HUES6 (cell line): Measurements from ENCODE around the gene TMEM266.

ENCODE experiments used
- H3K27ac ChIP-seq: 2 replicates; pipeline ENCODE4 v1.7.0; 2013; ENCODE audit warnings: low read depth, mild to moderate bottlenecking, low read length, inconsistent platforms
- H3K27me3 ChIP-seq: 2 replicates; pipeline ENCODE4 v1.6.1; 2013; ENCODE audit warnings: low read length; ENCODE audit not compliant: control insufficient read depth, insufficient read depth
- H3K36me3 ChIP-seq: 2 replicates; pipeline ENCODE4 v1.6.1; 2013; ENCODE audit warnings: low read length; ENCODE audit not compliant: control insufficient read depth, insufficient read depth
- H3K4me1 ChIP-seq: 2 replicates; pipeline ENCODE4 v1.6.1; 2013; ENCODE audit warnings: low read length; ENCODE audit not compliant: control insufficient read depth, insufficient read depth
- H3K4me3 ChIP-seq: 2 replicates; pipeline ENCODE4 v1.5.1; 2013; ENCODE audit warnings: low read depth, low read length
- H3K9ac ChIP-seq: one replicate; pipeline ENCODE4 v1.6.1; 2013; ENCODE audit warnings: mild to moderate bottlenecking, low read length
- H3K9me3 ChIP-seq: 2 replicates; pipeline ENCODE4 v1.6.1; 2013; ENCODE audit warnings: low read depth, low read length; ENCODE audit not compliant: control insufficient read depth, insufficient read depth

Gene TMEM266

DNA sequence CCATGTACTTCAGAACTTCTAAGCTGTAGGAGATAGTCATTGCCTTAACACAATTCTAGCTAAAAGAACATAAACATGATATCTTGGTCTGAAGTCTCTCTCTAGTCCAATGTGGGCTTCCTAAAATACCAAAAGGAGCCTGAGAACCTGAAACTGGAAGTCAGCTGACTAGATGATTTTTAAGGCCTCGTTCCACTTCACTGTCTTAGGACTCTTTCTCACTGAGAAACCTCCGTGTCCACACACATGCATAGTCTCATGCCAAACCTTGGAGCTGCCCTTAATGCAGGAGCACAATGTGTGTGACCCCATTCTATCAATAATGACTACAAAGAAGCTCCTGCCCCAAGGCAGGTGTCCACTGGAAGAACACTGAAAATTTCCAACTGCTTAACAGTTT lies 163.7 kb downstream of the TMEM266 start:
- H3K4me3 ChIP-seq, result no peak overlapping the region
- peaks cover 14% of the 10 kb centered on the region for H3K36me3 ChIP-seq
- no peaks in the 10 kb centered on the region for H3K4me1 ChIP-seq
- 0 out of 2 replicates have a peak, but pooled peaks cover 3% of the 10 kb centered on the region for H3K9me3 ChIP-seq
- H3K27me3 ChIP-seq, result no peaks in the 10 kb centered on the region
- no peak overlapping the region for H3K9ac ChIP-seq
- no peak overlapping the region for H3K27ac ChIP-seq

DNA sequence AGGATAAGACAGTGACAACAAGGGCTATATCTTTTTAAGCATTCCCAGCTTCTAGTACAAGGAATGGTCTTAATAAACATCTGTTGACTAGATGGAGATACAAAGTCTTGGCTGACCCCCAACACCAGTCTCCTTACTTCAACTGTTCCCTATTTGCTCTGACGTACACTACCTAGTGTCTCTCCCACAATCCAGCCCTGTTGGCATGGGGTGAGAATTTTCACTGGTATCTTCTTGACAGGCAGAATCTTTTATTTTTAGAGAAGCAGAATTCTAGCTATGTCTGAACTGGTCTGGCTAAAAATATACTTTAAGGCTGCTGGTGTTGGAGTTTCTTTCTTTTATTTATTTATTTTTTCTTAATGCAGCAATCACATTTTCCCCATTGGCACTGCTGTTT lies 169.5 kb downstream of the TMEM266 start:
- Histone ChIP-seq H3K27me3 (no peaks in the 10 kb centered on the region), H3K27ac (no peak overlapping the region), H3K9me3 (no peaks in the 10 kb centered on the region), H3K36me3 (peaks cover 21% of the 10 kb centered on the region), H3K4me1 (0 out of 2 replicates have a peak, but pooled peaks cover under 1% of the 10 kb centered on the region), H3K4me3 (no peak overlapping the region), H3K9ac (no peak overlapping the region)

DNA sequence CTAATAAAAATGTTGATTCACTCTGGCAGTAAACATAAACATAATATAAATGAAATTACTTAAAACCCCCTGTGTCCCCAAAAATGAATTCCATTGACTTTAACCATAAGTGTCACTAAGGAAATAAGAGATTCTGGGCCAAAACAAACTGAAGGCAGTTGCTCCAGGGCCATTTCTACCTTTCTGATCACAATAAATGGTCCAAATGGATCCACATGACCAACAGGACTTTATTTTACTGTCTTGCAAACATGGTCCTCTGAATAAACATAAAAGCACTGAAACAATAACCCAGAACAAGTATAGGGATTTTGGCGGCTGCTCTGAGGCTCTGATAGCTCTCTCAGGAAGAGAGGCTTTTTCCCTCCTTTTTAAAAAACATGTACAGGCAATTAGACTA lies 174.1 kb downstream of the TMEM266 start:
- Histone ChIP-seq H3K9me3 (no peaks in the 10 kb centered on the region), H3K4me3 (no peak overlapping the region), H3K9ac (no peak overlapping the region), H3K27me3 (no peaks in the 10 kb centered on the region), H3K36me3 (peaks cover 7% of the 10 kb centered on the region), H3K4me1 (peaks cover 9% of the 10 kb centered on the region), H3K27ac (no peak overlapping the region)

DNA sequence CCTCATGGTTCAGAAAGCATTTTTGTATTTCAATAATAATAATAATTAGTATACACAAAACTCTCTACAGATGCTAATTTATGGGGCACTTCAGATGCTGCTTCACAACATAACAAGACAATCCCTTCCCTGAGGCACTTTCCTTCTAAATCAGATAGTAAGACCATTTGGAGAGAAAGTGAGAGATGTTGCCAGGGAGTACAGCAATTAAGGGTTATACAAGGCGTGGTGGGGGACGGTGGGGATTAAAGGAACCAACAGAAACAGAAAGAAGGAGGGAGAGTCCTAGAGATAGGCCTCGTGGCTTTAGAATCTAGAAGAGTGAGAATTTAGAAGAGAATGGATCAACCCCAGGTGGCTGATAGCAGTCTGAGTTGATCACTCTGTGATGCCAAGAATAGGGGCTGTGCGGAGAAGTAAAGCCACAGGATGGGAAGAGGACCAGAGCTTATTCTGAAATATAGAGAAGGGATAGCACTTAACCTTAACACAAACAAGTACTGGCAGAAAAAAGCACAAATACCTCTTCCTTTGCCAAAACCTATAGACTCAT lies 174.6 kb downstream of the TMEM266 start:
- H3K4me3 ChIP-seq, result no peak overlapping the region
- peaks cover 9% of the 10 kb centered on the region for H3K4me1 ChIP-seq
- H3K9me3 ChIP-seq, result no peaks in the 10 kb centered on the region
- H3K27me3 ChIP-seq, result no peaks in the 10 kb centered on the region
- no peak overlapping the region for H3K9ac ChIP-seq
- H3K27ac ChIP-seq, result no peak overlapping the region
- H3K36me3 ChIP-seq, result peaks cover 7% of the 10 kb centered on the region

DNA sequence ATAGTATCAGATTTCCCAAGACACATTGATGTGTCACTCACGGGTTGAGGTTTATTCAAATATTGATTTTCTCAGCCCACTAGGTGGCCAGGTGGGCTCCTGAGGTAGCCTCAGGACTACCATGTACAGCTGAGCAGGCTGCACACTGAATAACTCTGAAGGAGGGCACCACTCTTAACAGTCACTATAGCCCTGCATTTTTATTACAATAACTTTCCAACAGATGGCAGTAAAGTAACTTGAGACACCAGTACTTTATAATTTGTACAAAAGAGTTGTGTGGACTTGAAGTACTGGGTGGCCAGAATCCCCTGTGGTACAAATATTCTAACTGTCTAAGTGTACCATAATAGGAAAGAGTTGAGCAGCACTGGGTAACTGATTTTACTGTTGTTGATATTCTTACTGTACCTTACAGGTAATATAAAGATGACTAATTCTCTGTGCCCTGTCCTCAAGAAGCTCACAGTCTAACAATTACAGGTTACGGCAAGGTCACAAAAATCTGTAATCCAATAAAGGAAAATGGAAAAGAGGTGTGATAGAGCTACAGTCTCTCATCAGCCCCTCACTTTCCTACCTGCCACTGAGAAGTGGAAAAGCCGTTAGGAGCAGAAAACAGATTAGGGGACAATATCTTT lies 175.5 kb downstream of the TMEM266 start:
- Histone ChIP-seq H3K9me3 (no peaks in the 10 kb centered on the region), H3K36me3 (peaks cover 7% of the 10 kb centered on the region), H3K4me1 (peaks cover 9% of the 10 kb centered on the region), H3K27ac (no peak overlapping the region), H3K4me3 (no peak overlapping the region), H3K27me3 (no peaks in the 10 kb centered on the region), H3K9ac (no peak overlapping the region)

DNA sequence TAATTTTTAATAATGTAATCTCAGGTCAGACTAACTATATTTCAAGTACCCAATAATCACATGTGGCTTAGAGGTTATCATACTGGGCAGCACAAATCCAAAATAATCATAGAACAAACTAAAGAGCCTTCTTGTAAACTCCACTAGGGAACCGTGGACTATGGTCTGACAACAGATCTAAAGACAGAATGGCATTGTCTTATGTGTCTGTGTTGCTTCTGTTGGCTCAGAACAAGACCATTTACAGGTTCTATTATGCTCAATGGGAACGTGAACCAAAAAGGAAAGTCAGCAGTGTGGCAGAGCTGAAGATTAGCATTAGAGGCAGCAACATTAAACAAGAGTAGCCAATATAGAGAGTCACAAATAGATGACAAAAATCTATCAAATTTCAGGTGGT lies 176.6 kb downstream of the TMEM266 start:
- Histone ChIP-seq H3K27me3 (no peaks in the 10 kb centered on the region), H3K9me3 (no peaks in the 10 kb centered on the region), H3K9ac (no peak overlapping the region), H3K4me1 (peaks cover 9% of the 10 kb centered on the region), H3K27ac (no peak overlapping the region), H3K4me3 (no peak overlapping the region), H3K36me3 (no peaks in the 10 kb centered on the region)

DNA sequence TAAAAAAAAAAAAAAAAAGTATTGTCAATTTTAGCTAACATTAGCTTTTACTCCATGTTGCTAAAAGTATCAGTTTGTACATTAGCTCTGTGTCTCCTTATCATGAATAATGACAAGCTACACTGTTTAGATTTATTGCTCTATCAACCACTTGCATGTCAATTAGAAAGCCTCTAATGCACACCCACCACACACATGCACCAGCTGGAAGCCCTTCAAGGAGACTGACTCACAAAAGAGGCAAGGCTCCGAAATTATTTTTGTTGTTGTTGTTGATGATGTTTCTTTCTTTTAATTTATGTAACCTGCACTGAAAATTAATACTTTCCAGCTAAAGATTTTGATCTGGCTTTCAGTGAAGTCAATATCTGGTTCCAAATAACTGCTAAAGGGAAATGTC lies 180.0 kb downstream of the TMEM266 start:
- Histone ChIP-seq H3K27me3 (no peaks in the 10 kb centered on the region), H3K27ac (no peak overlapping the region), H3K36me3 (no peaks in the 10 kb centered on the region), H3K9me3 (no peaks in the 10 kb centered on the region), H3K4me3 (no peak overlapping the region), H3K9ac (no peak overlapping the region), H3K4me1 (peaks cover 4% of the 10 kb centered on the region)

DNA sequence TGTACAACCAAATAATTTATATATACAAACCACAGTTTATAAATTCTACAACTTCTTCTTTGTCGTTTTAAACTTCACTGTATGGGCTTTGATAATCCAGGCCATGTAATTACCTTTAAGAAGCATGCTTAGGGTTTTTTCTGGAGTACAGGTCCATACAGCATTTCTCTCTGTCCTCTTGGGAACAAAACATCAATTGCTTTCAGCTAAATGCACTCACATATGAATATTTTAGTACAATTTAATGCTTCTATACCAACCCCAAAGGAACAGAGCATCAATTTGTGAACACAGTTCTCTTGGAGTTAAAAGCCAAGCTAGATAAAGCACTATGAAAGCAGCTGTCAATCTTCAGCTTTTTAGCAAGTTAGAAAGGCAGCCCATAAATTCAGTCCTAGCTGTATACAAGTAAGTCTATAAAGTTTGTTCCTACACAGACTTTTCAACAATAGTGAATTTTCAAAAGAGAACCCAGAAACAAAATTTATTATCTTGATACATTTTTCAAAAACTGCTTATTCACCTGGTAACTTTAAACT lies 185.4 kb downstream of the TMEM266 start:
- Histone ChIP-seq H3K4me1 (no peaks in the 10 kb centered on the region), H3K27ac (no peak overlapping the region), H3K9me3 (no peaks in the 10 kb centered on the region), H3K27me3 (no peaks in the 10 kb centered on the region), H3K9ac (no peak overlapping the region), H3K36me3 (no peaks in the 10 kb centered on the region), H3K4me3 (no peak overlapping the region)

DNA sequence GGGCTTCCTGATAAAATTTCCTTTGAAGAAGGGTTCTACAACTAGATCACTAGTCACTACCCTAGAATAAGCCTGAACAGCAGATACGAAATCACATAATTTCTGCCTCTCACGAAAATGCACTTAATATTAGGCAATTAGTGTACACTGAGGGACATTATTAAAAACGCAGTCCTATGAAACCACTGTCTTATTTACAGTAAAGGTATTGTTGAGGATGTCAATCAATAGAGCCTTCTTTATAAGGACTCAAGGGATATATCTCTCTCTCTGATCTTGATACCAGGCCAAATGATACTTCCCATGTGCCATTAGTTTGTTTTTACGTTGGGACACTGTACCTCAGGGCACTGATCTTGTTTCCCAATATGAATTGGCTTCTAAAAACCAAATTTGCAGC lies 191.9 kb downstream of the TMEM266 start:
- Histone ChIP-seq H3K9me3 (no peaks in the 10 kb centered on the region), H3K27me3 (no peaks in the 10 kb centered on the region), H3K4me1 (peaks cover 23% of the 10 kb centered on the region), H3K4me3 (no peak overlapping the region), H3K27ac (no peak overlapping the region), H3K36me3 (no peaks in the 10 kb centered on the region), H3K9ac (no peak overlapping the region)

DNA sequence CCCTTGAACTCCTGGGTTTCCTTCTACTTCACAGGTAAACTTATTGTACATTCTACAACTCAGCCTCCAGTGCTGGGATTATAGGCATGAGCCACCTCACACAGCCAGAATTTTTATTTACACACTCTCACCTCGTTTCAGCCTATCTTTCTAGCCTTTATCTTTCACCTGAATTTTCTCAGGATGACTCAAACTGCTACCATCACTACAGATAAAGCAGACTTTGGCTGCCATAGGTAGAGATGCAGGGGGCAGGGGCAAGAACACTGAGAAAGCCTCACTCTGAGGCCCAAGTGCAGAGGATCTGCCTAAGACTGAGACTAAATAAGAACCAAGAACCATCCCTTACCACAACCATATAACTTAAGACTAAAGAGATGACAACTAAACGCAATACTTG lies 192.5 kb downstream of the TMEM266 start:
- H3K9ac ChIP-seq, result no peak overlapping the region
- H3K27ac ChIP-seq, result no peak overlapping the region
- H3K4me1 ChIP-seq, result peaks cover 23% of the 10 kb centered on the region
- H3K4me3 ChIP-seq, result no peak overlapping the region
- H3K27me3 ChIP-seq, result no peaks in the 10 kb centered on the region
- H3K36me3 ChIP-seq, result no peaks in the 10 kb centered on the region
- no peaks in the 10 kb centered on the region for H3K9me3 ChIP-seq

DNA sequence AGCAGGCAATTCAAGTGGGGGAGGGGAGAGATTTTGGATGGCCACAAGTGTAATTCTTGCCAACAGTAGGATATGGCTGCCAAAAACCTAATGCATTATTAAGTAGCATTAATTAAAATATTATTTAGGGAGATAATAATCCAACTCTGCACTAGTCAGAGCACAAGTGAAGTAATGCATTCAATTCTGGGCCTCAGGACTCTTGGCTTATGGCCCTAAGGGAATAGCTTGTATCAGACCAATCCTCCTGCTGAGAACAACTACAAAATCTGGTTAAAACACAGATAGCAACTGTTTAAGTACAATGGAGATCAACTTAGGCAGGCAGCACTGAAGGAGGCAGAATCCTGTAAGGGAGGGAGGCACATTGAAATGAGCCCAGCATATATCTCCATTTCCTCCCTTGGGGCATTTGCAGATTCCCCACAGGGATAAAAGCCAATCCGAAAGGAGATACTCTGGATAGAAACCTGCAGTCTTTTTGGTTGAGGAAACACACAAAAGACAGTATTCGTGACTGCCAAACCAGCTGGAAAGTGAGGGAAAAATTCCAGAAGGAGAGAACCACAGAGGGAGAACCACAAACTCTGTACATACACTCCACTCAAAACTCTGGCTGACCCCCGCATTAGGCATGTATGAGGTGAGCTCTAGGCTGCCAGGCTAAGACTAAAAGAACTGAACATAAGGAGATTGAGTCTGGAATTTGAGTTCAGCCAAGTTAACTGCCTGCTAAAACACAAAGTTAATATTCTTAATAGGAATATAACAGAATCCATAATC lies 194.1 kb downstream of the TMEM266 start:
- Histone ChIP-seq H3K27ac (no peak overlapping the region), H3K9me3 (no peaks in the 10 kb centered on the region), H3K4me3 (no peak overlapping the region), H3K27me3 (no peaks in the 10 kb centered on the region), H3K4me1 (peaks cover 23% of the 10 kb centered on the region), H3K9ac (no peak overlapping the region), H3K36me3 (no peaks in the 10 kb centered on the region)
